GM12878 (cell line): ENCODE measurements around the gene CPVL. TPM values are rescaled to one million over a fixed set of nuclear protein-coding genes. Genes with fewer than 3 reads are reported as not detected.

Experiments
- ATAC-seq: fragments of 200-7000 bp; cut with Tn5 transposase; 3 replicates; pipeline ENCODE4 v1.9.1; 2020; ENCODE audit warnings: mild to moderate bottlenecking, moderate library complexity
- BruUV-seq: library from RNA; stranded (reverse); fragments of 400-500 nt; replicated peaks from 2 replicates; lab custom pipeline; 2021; lab: Mats Ljungman, UMichigan
- CTCF ChIA-PET: fragments of 300-600 bp; sonication (Branson Sonifier 250); formaldehyde crosslinking; extraction: SDS; loops from one replicate; lab custom pipeline; 2021; ENCODE audit warnings: inconsistent platforms; lab: Yijun Ruan, JAX
- POLR2A ChIA-PET: fragments of 350-600 bp; formaldehyde crosslinking; extraction: SDS; loops from one replicate; lab custom pipeline; 2021; ENCODE audit warnings: inconsistent platforms; lab: Charles Lee
- RAD21 ChIA-PET: fragments of 300-600 bp; sonication (Branson Sonifier 250); formaldehyde crosslinking; loops from one replicate; lab custom pipeline; 2023; ENCODE audit warnings: antibody characterized with exemption; ENCODE audit not compliant: unreplicated experiment; lab: Charles Lee
- SMC1A ChIA-PET: fragments of 300-600 bp; sonication (Branson Sonifier 250); formaldehyde crosslinking; loops from one replicate; lab custom pipeline; 2023; ENCODE audit not compliant: unreplicated experiment, uncharacterized antibody; lab: Charles Lee
- DNase-seq: peaks from one replicate; pipeline ENCODE4 v3.0.0-alpha.2; 2011; ENCODE audit warnings: low read depth, low spot score
- FAIRE-seq: peaks from 3 replicates; lab custom pipeline; 2011; peaks lifted over from hg19 to GRCh38; lab: Jason Lieb, UNC
- H2AFZ ChIP-seq: 2 replicates; pipeline ENCODE4 v1.6.0; 2011; ENCODE audit warnings: low read depth, low read length, control low read depth; ENCODE audit not compliant: control insufficient read depth
- H3K27ac ChIP-seq: 2 replicates; pipeline ENCODE4 v1.5.1; 2011; ENCODE audit warnings: control low read depth; ENCODE audit not compliant: control insufficient read depth, insufficient read depth
- H3K27me3 ChIP-seq, 2 experiments: replicated peaks in 1 of 2; 2 replicates each; pipeline versions ENCODE4 v1.6.0 to v1.6.1; 2011; ENCODE audit warnings: low read length in 1 of 2; ENCODE audit not compliant: control insufficient read depth in 2 of 2, insufficient read depth in 2 of 2
- H3K36me3 ChIP-seq, 2 experiments: 2 replicates each; pipeline ENCODE4 v1.5.1; 2011; ENCODE audit warnings: low read length in 1 of 2; ENCODE audit not compliant: control insufficient read depth in 2 of 2, insufficient read depth in 2 of 2
- H3K4me1 ChIP-seq: 2 replicates; pipeline ENCODE4 v1.6.1; 2011; ENCODE audit warnings: mild to moderate bottlenecking, low read length, moderate library complexity, mixed read lengths; ENCODE audit not compliant: control insufficient read depth, insufficient read depth
- H3K4me2 ChIP-seq: 2 replicates; pipeline ENCODE4 v1.6.0; 2011; ENCODE audit warnings: control low read depth; ENCODE audit not compliant: control insufficient read depth, insufficient read depth
- H3K4me3 ChIP-seq: fragments of 200-600 bp; sonication (generic); 2 replicates; pipeline ENCODE4 v1.5.1; 2016
- H3K79me2 ChIP-seq: 2 replicates; pipeline ENCODE4 v1.6.0; 2011; ENCODE audit warnings: low read length; ENCODE audit not compliant: control insufficient read depth, insufficient read depth
- H3K9ac ChIP-seq: 2 replicates; pipeline ENCODE4 v1.8.0; 2011; ENCODE audit warnings: low read length, control low read depth, mixed read lengths; ENCODE audit not compliant: control insufficient read depth, insufficient read depth
- H3K9me3 ChIP-seq: replicated peaks from 3 replicates; pipeline ENCODE4 v1.5.1; 2011; ENCODE audit warnings: mild to moderate bottlenecking, low read length; ENCODE audit not compliant: control insufficient read depth, insufficient read depth
- H4K20me1 ChIP-seq: 2 replicates; pipeline ENCODE4 v1.6.0; 2011; ENCODE audit not compliant: control insufficient read depth, insufficient read depth
- E4F1 ChIP-seq: fragments of 450-650 bp; IDR thresholded peaks from 2 replicates; pipeline ENCODE4 v1.6.1; 2018; ENCODE audit warnings: borderline replicate concordance, mild to moderate bottlenecking; ENCODE audit not compliant: partially characterized antibody
- EGR1 ChIP-seq, 2 experiments: IDR thresholded peaks; 1 replicate in 1 of 2; 2 replicates in 1 of 2; pipeline ENCODE4 v1.6.1; 2011 to 2012; ENCODE audit warnings: low read depth in 2 of 2, low read length in 2 of 2, borderline replicate concordance in 1 of 2, mild to moderate bottlenecking in 1 of 2, moderate library complexity in 1 of 2
- FOXM1 ChIP-seq: IDR thresholded peaks from 2 replicates; pipeline ENCODE4 v1.6.1; 2012; ENCODE audit warnings: low read depth, mild to moderate bottlenecking, inconsistent platforms, low read length, moderate library complexity
- HDGF ChIP-seq: fragments of 450-650 bp; IDR thresholded peaks from 2 replicates; pipeline ENCODE4 v1.6.1; 2016; ENCODE audit warnings: antibody characterized with exemption
- NFIC ChIP-seq: IDR thresholded peaks from 2 replicates; pipeline ENCODE4 v1.6.1; 2012; ENCODE audit warnings: low read depth, mild to moderate bottlenecking, inconsistent platforms, low read length, moderate library complexity
- NFYB ChIP-seq: IDR thresholded peaks from 2 replicates; pipeline ENCODE4 v1.6.1; 2011; ENCODE audit warnings: low read depth, mild to moderate bottlenecking, low read length, improper control_type of control experiment, moderate library complexity; ENCODE audit not compliant: insufficient read depth
- RAD51 ChIP-seq: fragments of 450-650 bp; IDR thresholded peaks from 2 replicates; pipeline ENCODE4 v1.6.1; 2016; ENCODE audit warnings: moderate library complexity, mild to moderate bottlenecking, inconsistent platforms
- SREBF1 ChIP-seq: IDR thresholded peaks from 2 replicates; pipeline ENCODE4 v1.6.1; 2012; ENCODE audit warnings: mild to moderate bottlenecking, low read length
- SREBF2 ChIP-seq: IDR thresholded peaks from 2 replicates; pipeline ENCODE4 v1.6.1; 2012; ENCODE audit warnings: mild to moderate bottlenecking, low read length
- WGBS: methylation state at CpG from one replicate; pipeline ENCODE4 v1.1.6; 2016; ENCODE audit warnings: low lambda C conversion rate; ENCODE audit not compliant: insufficient replicate concordance, insufficient coverage; ENCODE audit errors: missing lambda C conversion rate; 5-methylcytosine and 5-hydroxymethylcytosine counted together
- in situ Hi-C: fragments of 300-500 bp; cut with MboI; formaldehyde crosslinking; loops from 9 replicates; pipeline ENCODE4 v1.14.3; 2018; ENCODE audit warnings: mixed read lengths
- intact Hi-C: fragments of 100-400 bp; cut with micrococcal nuclease; formaldehyde crosslinking; loops from one replicate; pipeline ENCODE4 v1.14.2; 2022; ENCODE audit not compliant: unreplicated experiment
- polyA plus RNA-seq, 11 experiments: library from polyadenylated mRNA; depleted of rRNA in 4 of 11; unstranded in 6 of 11; stranded (reverse) in 5 of 11; fragments of >200 nt; fragmentation: Nextera tagmentation in 4 of 11; fragmentation: Illumina TruSeq in 1 of 11; extraction: Ambion mirVana in 4 of 11; extraction: Trizol in 1 of 11; gene quantifications; 1 replicate in 1 of 11; 2 replicates in 10 of 11; pipeline versions ENCODE4 v1.2.1 to v1.2.3, GENCODE V29; 2011 to 2016; ENCODE audit warnings: inconsistent platforms in 2 of 11, missing spikeins in 2 of 11, low read depth in 1 of 11
- total RNA-seq, 4 experiments: library from RNA; depleted of rRNA in 3 of 4; stranded (reverse); fragments of >200 nt in 3 of 4; fragmentation: Illumina TruSeq in 1 of 4; extraction: Trizol in 1 of 4; gene quantifications; 2 replicates each; pipeline versions ENCODE4 v1.2.1 to v1.2.3, GENCODE V29; 2013 to 2021
- TF ChIP-seq, protein P1 (sequence below): fragments of 450-650 bp; IDR thresholded peaks from 2 replicates; pipeline ENCODE4 v1.6.1; 2016; ENCODE audit warnings: mild to moderate bottlenecking

The CPVL gene
- total and polyA plus RNA-seq, 10 of the 15 experiments (the other 5 are each of a cell fraction or from before 2014, with no cell fraction given): 0.59 TPM; not detected in 9

DNA sequence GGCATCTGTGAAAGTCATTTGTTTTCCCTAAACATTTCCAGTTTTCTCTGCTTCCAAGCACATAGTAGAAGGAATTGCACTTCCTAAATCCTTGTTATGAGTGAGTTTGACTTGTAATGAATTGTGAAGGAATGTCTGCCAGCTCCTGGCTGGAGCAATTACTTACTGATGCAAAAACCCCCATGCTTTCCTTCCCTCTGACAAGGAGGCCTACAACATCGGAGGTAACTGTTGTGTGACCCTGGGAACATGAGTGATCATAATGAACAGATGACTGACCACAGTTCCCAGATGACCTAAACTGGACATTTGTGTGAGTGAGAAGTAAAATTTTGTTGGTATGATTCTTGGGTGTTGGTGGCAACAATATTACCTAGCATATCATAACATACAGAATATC is 21.4 kb upstream of the CPVL start:
- ChIA-PET POLR2A (no interaction called here), RAD21 (no interaction called here), SMC1A (interaction anchor here (1.5 kb wide), 1 partner anchor 22 kb away, joined by 3 read pairs; no protein-coding TSS in a partner anchor), CTCF (interaction anchor here (2.8 kb wide), 1 partner anchor 22 kb away, joined by 7 read pairs; no protein-coding TSS in a partner anchor)
- in situ Hi-C loops (no loop called here), intact Hi-C loops (no loop called here)
- H3K4me3 ChIP-seq: no peak overlapping the region
- BruUV-seq: no TSS peak
- TF ChIP-seq EGR1 (IDR thresholded peaks at IDR 0.05; ENCODE audit: borderline replicate concordance in 1 of 2, low read depth in 2 of 2, low read length in 2 of 2) (no peak), NFIC (no peak), SREBF2 (no peak), HDGF (no peak), NFYB (no peak), E4F1 (no peak), SREBF1 (no peak), RAD51 (no peak), FOXM1 (no peak)
- TF ChIP-seq, protein P1, sequence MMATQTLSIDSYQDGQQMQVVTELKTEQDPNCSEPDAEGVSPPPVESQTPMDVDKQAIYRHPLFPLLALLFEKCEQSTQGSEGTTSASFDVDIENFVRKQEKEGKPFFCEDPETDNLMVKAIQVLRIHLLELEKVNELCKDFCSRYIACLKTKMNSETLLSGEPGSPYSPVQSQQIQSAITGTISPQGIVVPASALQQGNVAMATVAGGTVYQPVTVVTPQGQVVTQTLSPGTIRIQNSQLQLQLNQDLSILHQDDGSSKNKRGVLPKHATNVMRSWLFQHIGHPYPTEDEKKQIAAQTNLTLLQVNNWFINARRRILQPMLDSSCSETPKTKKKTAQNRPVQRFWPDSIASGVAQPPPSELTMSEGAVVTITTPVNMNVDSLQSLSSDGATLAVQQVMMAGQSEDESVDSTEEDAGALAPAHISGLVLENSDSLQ: no peak
- no peak for ATAC-seq
- H4K20me1 ChIP-seq: no peaks in the 10 kb centered on the region
- no peaks in the 10 kb centered on the region for H3K9me3 ChIP-seq
- H3K36me3 ChIP-seq: no peaks in the 10 kb centered on the region
- DNase-seq: no peak
- WGBS: 0% methylated on average over 1 of the region's 1 CpG
- H3K9ac ChIP-seq: no peak overlapping the region
- no peak overlapping the region for H3K4me2 ChIP-seq
- H3K27ac ChIP-seq: no peak overlapping the region
- H3K79me2 ChIP-seq: no peaks in the 10 kb centered on the region
- FAIRE-seq: no peak
- no peaks in the 10 kb centered on the region for H3K4me1 ChIP-seq
- no peak overlapping the region for H2AFZ ChIP-seq
- no peaks in the 10 kb centered on the region for H3K27me3 ChIP-seq
